H1 (cell line): ENCODE measurements around the gene SMOC2. TPM values are rescaled to one million over a fixed set of nuclear protein-coding genes. Genes with fewer than 3 reads are reported as not detected.

ENCODE experiments used
- CTCF ChIA-PET: fragments of 300-600 bp; sonication (Branson Sonifier 250); formaldehyde crosslinking; loops from one replicate; lab custom pipeline; 2021; ENCODE audit not compliant: partially characterized antibody; lab: Charles Lee
- POLR2A ChIA-PET: fragments of 300-600 bp; sonication (Branson Sonifier 250); formaldehyde crosslinking; loops from one replicate; lab custom pipeline; 2021; ENCODE audit warnings: inconsistent platforms; ENCODE audit not compliant: partially characterized antibody; lab: Charles Lee
- DNase-seq, 2 experiments: peaks; one replicate each; pipeline versions ENCODE4 v3.0.0 to v3.0.0-alpha.2; 2010 to 2022; ENCODE audit warnings: low spot score in 2 of 2, low read depth in 1 of 2, mixed read lengths in 1 of 2
- FAIRE-seq: peaks from 2 replicates; lab custom pipeline; 2011; peaks lifted over from hg19 to GRCh38; lab: Jason Lieb, UNC
- H2AFZ ChIP-seq: 2 replicates; pipeline ENCODE4 v1.8.1; 2012; ENCODE audit warnings: low read length, inconsistent platforms
- H2AK5ac ChIP-seq: 2 replicates; pipeline ENCODE4 v1.6.1; 2013; ENCODE audit warnings: low read depth, low read length
- H2BK120ac ChIP-seq: replicated peaks from 2 replicates; pipeline ENCODE3; 2013; ENCODE audit warnings: low read depth, low read length, inconsistent platforms
- H2BK12ac ChIP-seq: 2 replicates; pipeline ENCODE4 v1.6.1; 2013; ENCODE audit warnings: low read depth, low read length
- H2BK15ac ChIP-seq: 2 replicates; pipeline ENCODE4 v1.6.1; 2013; ENCODE audit warnings: low read length
- H2BK20ac ChIP-seq: 2 replicates; pipeline ENCODE4 v1.6.1; 2013; ENCODE audit warnings: low read length
- H2BK5ac ChIP-seq: 2 replicates; pipeline ENCODE4 v1.6.1; 2013; ENCODE audit warnings: low read depth, low read length
- H3K14ac ChIP-seq: 2 replicates; pipeline ENCODE4 v1.6.1; 2013; ENCODE audit warnings: inconsistent platforms; ENCODE audit not compliant: insufficient read length
- H3K18ac ChIP-seq: 2 replicates; pipeline ENCODE4 v1.6.1; 2013; ENCODE audit warnings: low read length; ENCODE audit errors: extremely low read depth
- H3K23ac ChIP-seq: 2 replicates; pipeline ENCODE4 v1.6.1; 2013; ENCODE audit warnings: inconsistent platforms; ENCODE audit not compliant: insufficient read length
- H3K23me2 ChIP-seq: 2 replicates; pipeline ENCODE4 v1.6.1; 2013; ENCODE audit warnings: low read depth, low read length
- H3K27ac ChIP-seq: 2 replicates; pipeline ENCODE4 v1.6.1; 2011; ENCODE audit warnings: low read depth, low read length, inconsistent platforms
- H3K27me3 ChIP-seq, 4 experiments: replicated peaks in 1 of 4; 1 replicate in 1 of 4; 2 replicates in 3 of 4; pipeline versions ENCODE4 v1.6.1 to v1.8.1; 2011 to 2013; ENCODE audit warnings: low read length in 3 of 4, mild to moderate bottlenecking in 3 of 4, inconsistent platforms in 2 of 4, mixed read lengths in 2 of 4, moderate library complexity in 1 of 4; ENCODE audit not compliant: control insufficient read depth in 3 of 4, insufficient read depth in 3 of 4; ENCODE audit errors: extremely low read depth in 1 of 4
- H3K36me3 ChIP-seq, 4 experiments: 2 replicates each; pipeline versions ENCODE4 v1.6.1 to v1.8.1; 2011 to 2013; ENCODE audit warnings: mild to moderate bottlenecking in 4 of 4, low read length in 3 of 4, moderate library complexity in 2 of 4, control low read depth in 1 of 4, inconsistent platforms in 1 of 4; ENCODE audit not compliant: insufficient read depth in 4 of 4, control insufficient read depth in 2 of 4
- H3K4ac ChIP-seq: replicated peaks from 2 replicates; pipeline ENCODE3; 2013; ENCODE audit warnings: low read length, low read depth, mixed read lengths, inconsistent platforms; ENCODE audit not compliant: insufficient read length
- H3K4me1 ChIP-seq, 4 experiments: replicated peaks in 1 of 4; 1 replicate in 1 of 4; 2 replicates in 3 of 4; pipeline versions ENCODE4 v1.6.1 to v1.8.1; 2011 to 2013; ENCODE audit warnings: low read length in 3 of 4, inconsistent platforms in 2 of 4, mixed read lengths in 1 of 4; ENCODE audit not compliant: insufficient read depth in 4 of 4, control insufficient read depth in 3 of 4
- H3K4me2 ChIP-seq, 2 experiments: 2 replicates each; pipeline versions ENCODE4 v1.6.1 to v1.8.1; 2011 to 2013; ENCODE audit warnings: low read depth in 2 of 2, low read length in 2 of 2, control low read depth in 1 of 2, inconsistent platforms in 1 of 2, mild to moderate bottlenecking in 1 of 2; ENCODE audit not compliant: insufficient read depth in 1 of 2
- H3K4me3 ChIP-seq, 4 experiments: fragments of 200-600, 300-600 bp in 1 of 4; sonication (generic), shearing (Covaris generic), sonication (Bioruptor Twin) in 1 of 4; 2 replicates each; pipeline versions ENCODE4 v1.5.1 to v1.8.1; 2011 to 2016; ENCODE audit warnings: low read length in 4 of 4, low read depth in 3 of 4, control low read depth in 2 of 4, inconsistent platforms in 2 of 4, mild to moderate bottlenecking in 2 of 4, mixed read lengths in 1 of 4, moderate library complexity in 1 of 4; ENCODE audit not compliant: insufficient read depth in 2 of 4; ENCODE audit errors: extremely low read depth in 1 of 4
- H3K56ac ChIP-seq: replicated peaks from 2 replicates; pipeline ENCODE3; 2013; ENCODE audit warnings: low read depth, mild to moderate bottlenecking, mixed read lengths, low read length, inconsistent platforms; ENCODE audit not compliant: insufficient read length
- H3K79me1 ChIP-seq: 2 replicates; pipeline ENCODE4 v1.6.1; 2013; ENCODE audit warnings: low read depth, low read length, control low read depth
- H3K79me2 ChIP-seq, 2 experiments: 2 replicates each; pipeline versions ENCODE4 v1.6.1 to v1.8.1; 2012 to 2013; ENCODE audit warnings: low read length in 2 of 2, mild to moderate bottlenecking in 2 of 2, inconsistent platforms in 1 of 2; ENCODE audit not compliant: insufficient read depth in 2 of 2, control insufficient read depth in 1 of 2
- H3K9ac ChIP-seq, 4 experiments: replicated peaks in 1 of 4; 1 replicate in 1 of 4; 2 replicates in 3 of 4; pipeline versions ENCODE4 v1.6.1 to v1.8.1; 2011 to 2013; ENCODE audit warnings: low read depth in 3 of 4, low read length in 3 of 4, control low read depth in 2 of 4, mild to moderate bottlenecking in 2 of 4, moderate library complexity in 2 of 4, inconsistent platforms in 1 of 4; ENCODE audit errors: extremely low read depth in 1 of 4
- H3K9me3 ChIP-seq, 2 experiments: 2 replicates each; pipeline versions ENCODE4 v1.6.1 to v1.8.1; 2012 to 2013; ENCODE audit warnings: mild to moderate bottlenecking in 2 of 2, moderate library complexity in 2 of 2, control low read depth in 1 of 2, inconsistent platforms in 1 of 2, low read depth in 1 of 2, low read length in 1 of 2, mixed read lengths in 1 of 2; ENCODE audit not compliant: insufficient read depth in 2 of 2
- H4K20me1 ChIP-seq, 2 experiments: replicated peaks in 1 of 2; 2 replicates each; pipeline versions ENCODE3 to v1.8.1; 2011 to 2013; ENCODE audit warnings: inconsistent platforms in 2 of 2, low read length in 2 of 2, mild to moderate bottlenecking in 1 of 2; ENCODE audit not compliant: insufficient read depth in 2 of 2, control insufficient read depth in 1 of 2
- H4K5ac ChIP-seq: 2 replicates; pipeline ENCODE4 v1.6.1; 2013; ENCODE audit warnings: low read length, low read depth, mixed read lengths, inconsistent platforms; ENCODE audit not compliant: insufficient read length
- H4K8ac ChIP-seq: 2 replicates; pipeline ENCODE4 v1.8.0; 2013; ENCODE audit warnings: mild to moderate bottlenecking, moderate library complexity, low read length, inconsistent platforms; ENCODE audit not compliant: insufficient read depth; ENCODE audit errors: extremely low read depth
- H4K91ac ChIP-seq: replicated peaks from 2 replicates; pipeline ENCODE3; 2013; ENCODE audit warnings: low read length, mixed read lengths, inconsistent platforms; ENCODE audit not compliant: insufficient read length
- BCL11A ChIP-seq, 2 experiments: IDR thresholded peaks; one replicate each; pipeline ENCODE4 v1.6.1; 2011; ENCODE audit warnings: low read depth in 2 of 2, low read length in 2 of 2, mild to moderate bottlenecking in 2 of 2
- HDAC6 ChIP-seq: IDR thresholded peaks from one replicate; pipeline ENCODE4 v1.7.1; 2012; ENCODE audit warnings: low read depth, mild to moderate bottlenecking, inconsistent platforms, low read length, moderate library complexity
- JUND ChIP-seq: IDR thresholded peaks from 2 replicates; pipeline ENCODE4 v1.6.1; 2011; ENCODE audit warnings: mild to moderate bottlenecking, improper control_type of control experiment, low read length
- KDM1A ChIP-seq: fragments of 200-600, 300-600 bp; sonication (generic); IDR thresholded peaks from 2 replicates; pipeline ENCODE4 v1.7.1; 2016; ENCODE audit warnings: mild to moderate bottlenecking, low read length, borderline replicate concordance
- RAD21 ChIP-seq, 2 experiments: IDR thresholded peaks in 1 of 2; conservative IDR thresholded peaks in 1 of 2; 2 replicates each; pipeline ENCODE4 v1.6.1; 2011; ENCODE audit warnings: low read depth in 2 of 2, low read length in 2 of 2, improper control_type of control experiment in 1 of 2, inconsistent platforms in 1 of 2, mild to moderate bottlenecking in 1 of 2, moderate library complexity in 1 of 2
- TBP ChIP-seq: IDR thresholded peaks from 2 replicates; pipeline ENCODE4 v1.6.1; 2011; ENCODE audit warnings: low read depth, low read length, improper control_type of control experiment
- WGBS, 2 experiments: shearing (Covaris generic) in 1 of 2; methylation state at CpG; one replicate each; pipeline versions ENCODE4 v1.1.6 to v1.1.7; 2013 to 2015; ENCODE audit warnings: low lambda C conversion rate in 2 of 2, mixed read lengths in 2 of 2, inconsistent platforms in 1 of 2, low coverage in 1 of 2, missing lambda C conversion rate in 1 of 2; ENCODE audit not compliant: insufficient replicate concordance in 2 of 2, insufficient coverage in 1 of 2, insufficient read length in 1 of 2; ENCODE audit errors: extremely low coverage in 1 of 2, missing lambda C conversion rate in 1 of 2; 5-methylcytosine and 5-hydroxymethylcytosine counted together
- polyA plus RNA-seq, 7 experiments: library from polyadenylated mRNA; depleted of rRNA in 3 of 7; stranded (reverse) in 5 of 7; unstranded in 2 of 7; fragments of >200 nt in 5 of 7; fragments of 200-250 nt in 2 of 7; gene quantifications; 1 replicate in 5 of 7; 2 replicates in 1 of 7; 4 replicates in 1 of 7; pipeline versions ENCODE4 v1.2.1 to v1.2.3, GENCODE V29; 2011 to 2013; ENCODE audit warnings: missing spikeins in 2 of 7, mixed read lengths in 2 of 7
- total RNA-seq: library from RNA; stranded (reverse); fragmentation: NEBNext Ultra II Directional; extraction: Animal tissue kit (Norgen Biotek cat#: 25700); gene quantifications from 2 replicates; pipeline ENCODE4 v1.2.1, GENCODE V29; 2021
- TF ChIP-seq, protein P1 (sequence below): IDR thresholded peaks from 2 replicates; pipeline ENCODE4 v1.6.1; 2012; ENCODE audit warnings: low read length, inconsistent platforms
- TF ChIP-seq, protein P2 (sequence below), 3 experiments: IDR thresholded peaks; 1 replicate in 2 of 3; 2 replicates in 1 of 3; pipeline versions ENCODE4 v1.5.1 to v1.6.1; 2011; ENCODE audit warnings: low read length in 3 of 3, mild to moderate bottlenecking in 3 of 3, inconsistent platforms in 2 of 3, low read depth in 1 of 3, moderate library complexity in 1 of 3; ENCODE audit not compliant: insufficient read depth in 1 of 3; ENCODE audit errors: control extremely low read depth in 1 of 3

The SMOC2 gene
- total and polyA plus RNA-seq, 2 of the 8 experiments (the other 6 are each of a cell fraction or from before 2014, with no cell fraction given): 7.7 to 8.5 TPM

DNA sequence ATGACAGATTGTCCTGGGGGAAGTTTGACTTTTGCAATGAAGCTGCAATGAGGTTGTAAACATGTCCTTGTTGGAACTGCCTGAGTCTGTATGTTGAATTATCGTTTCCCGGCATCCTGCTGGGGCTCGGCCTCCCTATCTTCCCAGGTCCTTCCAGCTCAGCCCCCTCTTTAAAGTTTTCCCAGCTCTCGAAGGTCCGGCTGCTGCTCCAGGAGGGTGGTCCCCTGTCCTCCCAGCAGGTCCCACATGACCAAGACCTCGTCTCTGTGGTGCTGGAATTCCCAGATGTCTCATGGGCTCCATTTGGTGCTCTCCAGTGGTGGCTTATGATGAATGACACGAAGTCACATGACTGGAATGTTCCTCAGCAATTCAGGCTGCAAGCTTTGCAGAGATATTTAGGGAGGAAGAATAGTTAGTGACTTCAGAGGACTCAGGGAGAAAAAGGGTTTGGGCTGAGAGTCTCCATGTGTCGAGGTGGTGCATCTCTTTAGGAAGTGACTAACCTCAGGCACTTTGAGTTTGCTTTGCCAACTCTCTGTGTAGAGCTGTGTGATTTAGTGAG, 21.4 kb downstream of the SMOC2 start:
- Histone ChIP-seq H3K4me2 (no peak overlapping the region), H4K5ac (no peak overlapping the region), H3K9me3 (no peaks in the 10 kb centered on the region), H2BK15ac (no peak overlapping the region), H3K18ac (no peak overlapping the region), H2BK12ac (no peak overlapping the region), H2AFZ (no peak overlapping the region), H3K9ac (no peak overlapping the region), H3K4me3 (no peak overlapping the region), H3K14ac (no peak overlapping the region), H4K8ac (no peak overlapping the region), H3K79me2 (no peaks in the 10 kb centered on the region), H2AK5ac (no peak overlapping the region), H3K4me1 (no peaks in the 10 kb centered on the region; a peak in 2 of 7 replicates), H3K79me1 (no peaks in the 10 kb centered on the region), H2BK20ac (no peak overlapping the region), H4K20me1 (no peaks in the 10 kb centered on the region), H3K23ac (no peak overlapping the region), H3K56ac (no peak overlapping the region), H2BK5ac (no peak overlapping the region), H2BK120ac (no peak overlapping the region), H4K91ac (no peak overlapping the region), H3K27ac (no peak overlapping the region), H3K23me2 (no peaks in the 10 kb centered on the region), H3K36me3 (no peaks in the 10 kb centered on the region), H3K27me3 (no peaks in the 10 kb centered on the region), H3K4ac (no peak overlapping the region)
- CTCF ChIA-PET: interaction anchor here (1.2 to 2.4 kb wide), 2 partner anchors 11 to 92 kb away, joined by 3 to 14 read pairs; no protein-coding TSS in a partner anchor
- FAIRE-seq (no peak), DNase-seq (no peak)
- WGBS, 2 experiments: 89% methylated on average over 8 of the region's 8 CpGs; no CpG with 5 or more reads in 1 of the 2 experiments
- POLR2A ChIA-PET: no interaction called here
- TF ChIP-seq, protein P1, sequence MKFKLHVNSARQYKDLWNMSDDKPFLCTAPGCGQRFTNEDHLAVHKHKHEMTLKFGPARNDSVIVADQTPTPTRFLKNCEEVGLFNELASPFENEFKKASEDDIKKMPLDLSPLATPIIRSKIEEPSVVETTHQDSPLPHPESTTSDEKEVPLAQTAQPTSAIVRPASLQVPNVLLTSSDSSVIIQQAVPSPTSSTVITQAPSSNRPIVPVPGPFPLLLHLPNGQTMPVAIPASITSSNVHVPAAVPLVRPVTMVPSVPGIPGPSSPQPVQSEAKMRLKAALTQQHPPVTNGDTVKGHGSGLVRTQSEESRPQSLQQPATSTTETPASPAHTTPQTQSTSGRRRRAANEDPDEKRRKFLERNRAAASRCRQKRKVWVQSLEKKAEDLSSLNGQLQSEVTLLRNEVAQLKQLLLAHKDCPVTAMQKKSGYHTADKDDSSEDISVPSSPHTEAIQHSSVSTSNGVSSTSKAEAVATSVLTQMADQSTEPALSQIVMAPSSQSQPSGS: no peak
- TF ChIP-seq JUND (no peak), HDAC6 (no peak), BCL11A (IDR thresholded peaks at IDR 0.05; ENCODE audit: low read depth in 2 of 2, low read length in 2 of 2) (no peak), TBP (no peak), KDM1A (no peak), RAD21 (IDR thresholded peaks at IDR 0.05 in 1 of 2, conservative IDR thresholded peaks at IDR 0.05 in 1 of 2; ENCODE audit: low read depth in 2 of 2, low read length in 2 of 2) (no peak)
- TF ChIP-seq, protein P2, sequence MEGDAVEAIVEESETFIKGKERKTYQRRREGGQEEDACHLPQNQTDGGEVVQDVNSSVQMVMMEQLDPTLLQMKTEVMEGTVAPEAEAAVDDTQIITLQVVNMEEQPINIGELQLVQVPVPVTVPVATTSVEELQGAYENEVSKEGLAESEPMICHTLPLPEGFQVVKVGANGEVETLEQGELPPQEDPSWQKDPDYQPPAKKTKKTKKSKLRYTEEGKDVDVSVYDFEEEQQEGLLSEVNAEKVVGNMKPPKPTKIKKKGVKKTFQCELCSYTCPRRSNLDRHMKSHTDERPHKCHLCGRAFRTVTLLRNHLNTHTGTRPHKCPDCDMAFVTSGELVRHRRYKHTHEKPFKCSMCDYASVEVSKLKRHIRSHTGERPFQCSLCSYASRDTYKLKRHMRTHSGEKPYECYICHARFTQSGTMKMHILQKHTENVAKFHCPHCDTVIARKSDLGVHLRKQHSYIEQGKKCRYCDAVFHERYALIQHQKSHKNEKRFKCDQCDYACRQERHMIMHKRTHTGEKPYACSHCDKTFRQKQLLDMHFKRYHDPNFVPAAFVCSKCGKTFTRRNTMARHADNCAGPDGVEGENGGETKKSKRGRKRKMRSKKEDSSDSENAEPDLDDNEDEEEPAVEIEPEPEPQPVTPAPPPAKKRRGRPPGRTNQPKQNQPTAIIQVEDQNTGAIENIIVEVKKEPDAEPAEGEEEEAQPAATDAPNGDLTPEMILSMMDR (IDR thresholded peaks at IDR 0.05; ENCODE audit: control extremely low read depth in 1 of 3, insufficient read depth in 1 of 3, low read depth in 1 of 3, low read length in 3 of 3): no peak
